ENCODE results near the gene ATP8B1. TPM values are rescaled to one million over a fixed set of nuclear protein-coding genes. Genes with fewer than 3 reads are reported as not detected.

ATP8B1 gene
- total and polyA plus RNA-seq, 9 of the 15 experiments (the other 6 are each of a cell fraction or from before 2014, with no cell fraction given): 0.01 to 0.22 (median 0.03) TPM; not detected in 3

- peak; percentile 61; the same call in 1 of the 2 replicates for TF ChIP-seq ZNF395 (CRISPR knock-in tag; IDR thresholded peaks at IDR 0.05)
- TF ChIP-seq PRDM10 (IDR thresholded peaks at IDR 0.05; ENCODE audit: partially characterized antibody): peak; percentile 22
- peak; percentile 35; the same call in 1 of the 2 replicates for TF ChIP-seq FOXJ2 (tag; IDR thresholded peaks at IDR 0.05)
These were observed 136.2 kb downstream of the ATP8B1 start (continued) for GRCh38 chr18:57666818-57667497.
